Activated CD4-positive, alpha-beta T cell treated with anti-CD3 and anti-CD28 coated beads, Interleukin-2, amount 10 ng/mL, durations not matched to agents 24 days and 14 days (primary cell): Measurements from ENCODE around the gene ATP6V0C. TPM values are rescaled to one million over a fixed set of nuclear protein-coding genes. Genes with fewer than 3 reads are reported as not detected.
"Not testable (repeated sequence)": the region's sequence is repeated elsewhere in the genome, so short reads cannot be mapped to it uniquely, and the experiment has no call there.

ENCODE experiments used
- DNase-seq: peaks from one replicate; pipeline ENCODE4 v3.0.0; 2022
- H3K27ac Mint-ChIP-seq: one replicate; pipeline ENCODE4 v1.8.0; 2022; ENCODE audit warnings: mild to moderate bottlenecking, mixed read lengths
- H3K27me3 Mint-ChIP-seq: one replicate; pipeline ENCODE4 v1.8.0; 2022; ENCODE audit warnings: mixed read lengths
- H3K36me3 Mint-ChIP-seq: one replicate; pipeline ENCODE4 v1.8.0; 2022; ENCODE audit warnings: low read depth, mild to moderate bottlenecking, mixed read lengths
- H3K4me1 Mint-ChIP-seq: one replicate; pipeline ENCODE4 v1.8.0; 2021; ENCODE audit warnings: mixed read lengths
- H3K4me3 Mint-ChIP-seq: one replicate; pipeline ENCODE4 v1.8.0; 2022; ENCODE audit warnings: mild to moderate bottlenecking, moderate library complexity, mixed read lengths
- H3K9me3 Mint-ChIP-seq: one replicate; pipeline ENCODE4 v1.8.0; 2021; ENCODE audit warnings: mixed read lengths
- intact Hi-C: fragments of 100-400 bp; cut with micrococcal nuclease; formaldehyde crosslinking; loops from one replicate; pipeline ENCODE4 v1.15.1; 2023
- total RNA-seq: library from RNA; stranded (reverse); gene quantifications from 2 replicates; pipeline ENCODE4 v1.2.3, GENCODE V29; 2022

Gene ATP6V0C
- total RNA-seq, 1 donor from 2014 or later: 105 TPM

GRCh38 chr16:2535625-2536013 lies 21.9 kb downstream of the ATP6V0C start:
- Mint-ChIP-seq H3K4me1 (peaks cover 33% of the 10 kb centered on the region), H3K27me3 (no peaks in the 10 kb centered on the region), H3K36me3 (peaks cover 8% of the 10 kb centered on the region), H3K9me3 (no peaks in the 10 kb centered on the region), H3K4me3 (no peak overlapping the region), H3K27ac (no peak overlapping the region)
- intact Hi-C loops: loop anchor here (10.0 kb wide), 3 partner anchors 59 to 311 kb away; partner anchors contain the start of genes E4F1 and ECI1
- no peak for DNase-seq

DNA sequence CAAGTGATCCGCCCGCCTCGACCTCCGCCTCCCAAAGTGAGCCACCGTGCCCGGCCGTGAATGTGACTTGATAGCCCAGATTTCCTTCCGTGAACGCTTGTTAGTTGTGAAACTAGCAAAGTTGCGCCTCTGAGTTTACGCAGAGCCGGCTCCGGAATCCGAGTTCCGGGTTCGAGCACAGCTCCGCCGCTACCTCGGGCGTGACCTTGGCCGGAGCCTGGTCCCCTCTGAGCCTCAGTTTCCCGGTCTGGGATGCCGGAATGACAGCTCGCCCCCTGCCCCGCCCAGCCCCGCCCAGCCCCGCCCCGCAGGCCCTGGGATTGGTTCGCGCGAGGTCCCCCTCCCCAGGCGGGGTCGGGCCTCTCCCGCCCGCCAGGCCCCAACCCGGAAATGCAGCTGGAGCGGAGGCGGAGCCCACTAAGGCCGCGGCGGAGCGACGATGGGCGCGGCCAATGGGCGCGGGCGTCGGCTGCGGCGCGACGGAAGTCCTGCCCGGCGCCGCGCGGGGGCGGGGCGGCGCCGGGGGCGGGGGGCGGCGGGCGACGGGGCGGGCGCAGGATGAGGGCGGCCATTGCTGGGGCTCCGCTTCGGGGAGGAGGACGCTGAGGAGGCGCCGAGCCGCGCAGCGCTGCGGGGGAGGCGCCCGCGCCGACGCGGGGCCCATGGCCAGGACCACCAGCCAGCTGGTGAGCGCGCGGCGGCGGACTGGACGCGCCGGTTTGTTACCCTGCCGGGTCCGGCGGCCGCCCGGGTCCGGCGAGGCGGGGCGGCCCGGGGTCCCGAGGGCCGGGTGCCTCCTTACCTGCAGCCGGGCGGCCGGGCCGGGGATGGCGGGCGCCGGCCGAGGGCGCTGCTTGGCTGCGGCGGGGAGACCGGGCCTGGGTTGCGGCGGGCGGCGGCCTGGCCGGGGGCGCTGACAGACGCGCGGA lies 24.0 kb downstream of the ATP6V0C start, which contains the start of gene PDPK1:
PDPK1 (plus strand) TSS at position 571 of the 929 bp plus-strand sequence; CDS start at position 663, 92 bp downstream.
- no peaks in the 10 kb centered on the region for H3K9me3 Mint-ChIP-seq
- H3K4me3 Mint-ChIP-seq: peak within 1 kb of the TSS; percentile 90
- intact Hi-C loops: loop anchor here (10.0 kb wide), 3 partner anchors 57 to 313 kb away; partner anchors contain the start of genes E4F1 and ECI1
- H3K36me3 Mint-ChIP-seq: peaks cover 12% of the 10 kb centered on the region
- no peaks in the 10 kb centered on the region for H3K27me3 Mint-ChIP-seq
- DNase-seq: peak; percentile 98
- peak within 1 kb of the TSS; percentile 89 for H3K27ac Mint-ChIP-seq
- peaks cover 29% of the 10 kb centered on the region for H3K4me1 Mint-ChIP-seq

- H3K4me3 Mint-ChIP-seq: peak overlapping the region; percentile 90
- DNase-seq: peak; percentile 56
Measured at GRCh38 chr16:2539192-2539844, 25.6 kb downstream of the ATP6V0C start.

GRCh38 chr16:2539845-2540458 lies 26.2 kb downstream of the ATP6V0C start:
- H3K36me3 Mint-ChIP-seq: peaks cover 12% of the 10 kb centered on the region
- H3K27me3 Mint-ChIP-seq, H3K27ac Mint-ChIP-seq, H3K9me3 Mint-ChIP-seq: not testable (repeated sequence)
- DNase-seq: peak; percentile 76
- peak overlapping the region; percentile 90 for H3K4me3 Mint-ChIP-seq
- intact Hi-C loops: loop anchor here (10.0 kb wide), 3 partner anchors 55 to 315 kb away; partner anchors contain the start of genes E4F1 and ECI1
- peaks cover 24% of the 10 kb centered on the region for H3K4me1 Mint-ChIP-seq

More at GRCh38 chr16:2539192-2539844, 25.6 kb downstream of the ATP6V0C start:
- Mint-ChIP-seq H3K36me3 (peaks cover 12% of the 10 kb centered on the region), H3K27ac (peak overlapping the region; percentile 63), H3K4me1 (peaks cover 24% of the 10 kb centered on the region)
- intact Hi-C loops: loop anchor here (10.0 kb wide), 3 partner anchors 55 to 315 kb away; partner anchors contain the start of genes E4F1 and ECI1
- H3K27me3 Mint-ChIP-seq, H3K9me3 Mint-ChIP-seq: not testable (repeated sequence)

DNA sequence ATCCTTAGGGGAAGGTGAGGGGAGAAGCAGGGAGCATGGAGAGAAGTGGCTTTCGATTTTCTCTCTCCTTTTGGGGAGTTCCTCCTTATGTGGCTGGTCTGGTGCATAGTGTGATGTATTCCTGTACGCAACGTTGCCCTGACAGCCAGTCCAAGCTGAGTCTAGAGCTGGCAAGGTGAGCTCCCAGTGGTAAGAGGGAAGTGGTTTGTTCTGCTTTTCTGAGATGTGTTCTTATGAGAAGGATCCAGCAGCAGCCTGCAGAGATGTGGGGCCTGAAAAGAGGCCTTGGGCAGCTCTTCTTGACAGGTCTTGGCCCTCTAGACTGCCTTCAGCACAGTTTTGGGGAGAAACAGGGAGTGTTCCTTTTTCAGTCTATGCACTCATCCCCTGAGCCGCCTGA lies 27.2 kb downstream of the ATP6V0C start:
- H3K4me1 Mint-ChIP-seq: peaks cover 24% of the 10 kb centered on the region
- intact Hi-C loops, DNase-seq, H3K9me3 Mint-ChIP-seq, H3K27me3 Mint-ChIP-seq: not testable (repeated sequence)
- peak overlapping the region; percentile 18 for H3K4me3 Mint-ChIP-seq
- H3K27ac Mint-ChIP-seq: peak overlapping the region; percentile 39
- H3K36me3 Mint-ChIP-seq: peaks cover 16% of the 10 kb centered on the region

- H3K27ac Mint-ChIP-seq, H3K4me3 Mint-ChIP-seq, H3K27me3 Mint-ChIP-seq, H3K9me3 Mint-ChIP-seq, intact Hi-C loops: not testable (repeated sequence)
- peaks cover 16% of the 10 kb centered on the region for H3K36me3 Mint-ChIP-seq
- H3K4me1 Mint-ChIP-seq: peaks cover 24% of the 10 kb centered on the region
- DNase-seq: peak; percentile 54
Measured at GRCh38 chr16:2541409-2541808, 27.7 kb downstream of the ATP6V0C start.

GRCh38 chr16:2543771-2544170 lies 30.0 kb downstream of the ATP6V0C start:
- intact Hi-C loops, H3K27ac Mint-ChIP-seq, H3K9me3 Mint-ChIP-seq, H3K27me3 Mint-ChIP-seq, DNase-seq, H3K4me3 Mint-ChIP-seq: not testable (repeated sequence)
- Mint-ChIP-seq H3K4me1 (peaks cover 15% of the 10 kb centered on the region), H3K36me3 (peaks cover 14% of the 10 kb centered on the region)

DNA sequence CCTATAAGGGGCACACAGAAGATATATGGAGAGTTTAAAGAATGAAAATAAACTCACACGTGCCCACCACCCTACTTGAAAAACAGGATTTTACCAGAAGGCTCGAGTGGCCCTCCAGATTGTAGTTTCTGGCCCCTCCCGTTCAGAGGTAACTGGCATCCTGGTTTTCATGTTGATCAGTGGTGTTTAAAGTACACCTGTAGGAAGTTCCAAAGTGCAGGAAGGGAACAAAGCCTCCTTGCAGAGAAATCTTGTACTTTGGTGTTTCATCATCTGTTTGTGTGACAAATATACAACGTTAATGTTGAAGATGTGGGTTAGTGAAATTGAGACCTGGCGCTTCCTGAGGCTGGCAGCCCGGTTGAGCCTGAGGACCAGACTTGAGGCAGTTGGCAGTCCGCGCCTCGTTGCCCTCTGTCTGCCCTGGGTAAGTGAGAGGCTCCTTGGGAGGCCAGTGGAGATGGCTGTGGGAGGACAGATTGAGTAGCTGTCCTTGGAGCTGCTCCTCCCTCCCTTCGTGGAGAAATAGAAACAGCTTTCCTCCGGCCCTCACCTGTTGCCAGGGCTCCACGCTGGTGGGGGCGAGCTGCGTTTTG lies 36.6 kb downstream of the ATP6V0C start:
- H3K27ac Mint-ChIP-seq, intact Hi-C loops, H3K36me3 Mint-ChIP-seq, H3K9me3 Mint-ChIP-seq, H3K4me3 Mint-ChIP-seq, H3K27me3 Mint-ChIP-seq, H3K4me1 Mint-ChIP-seq, DNase-seq: not testable (repeated sequence)

DNA sequence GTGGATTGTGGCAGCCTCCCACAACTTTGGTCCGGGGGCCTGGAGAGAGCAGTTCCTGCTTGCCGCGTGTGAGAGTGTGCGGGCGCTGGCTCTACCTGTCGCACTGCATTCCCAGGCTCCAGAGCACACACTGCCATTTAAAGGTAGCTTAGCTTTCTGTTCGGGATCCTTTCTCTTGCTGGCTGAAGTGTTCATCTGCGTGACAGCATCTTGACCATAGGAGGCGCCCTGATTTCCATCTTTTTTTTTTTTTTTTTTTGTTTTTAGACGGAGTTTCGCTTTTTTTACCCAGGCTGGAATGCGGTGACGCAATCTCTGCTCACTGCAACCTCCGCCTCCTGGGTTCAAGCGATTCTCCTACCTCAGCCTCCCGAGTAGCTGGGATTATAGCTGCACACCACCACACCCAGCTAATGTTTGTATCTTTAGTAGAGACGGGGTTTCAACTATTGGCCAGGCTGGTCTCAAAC lies 37.7 kb downstream of the ATP6V0C start:
- DNase-seq, intact Hi-C loops, H3K27ac Mint-ChIP-seq: not testable (repeated sequence)

DNA sequence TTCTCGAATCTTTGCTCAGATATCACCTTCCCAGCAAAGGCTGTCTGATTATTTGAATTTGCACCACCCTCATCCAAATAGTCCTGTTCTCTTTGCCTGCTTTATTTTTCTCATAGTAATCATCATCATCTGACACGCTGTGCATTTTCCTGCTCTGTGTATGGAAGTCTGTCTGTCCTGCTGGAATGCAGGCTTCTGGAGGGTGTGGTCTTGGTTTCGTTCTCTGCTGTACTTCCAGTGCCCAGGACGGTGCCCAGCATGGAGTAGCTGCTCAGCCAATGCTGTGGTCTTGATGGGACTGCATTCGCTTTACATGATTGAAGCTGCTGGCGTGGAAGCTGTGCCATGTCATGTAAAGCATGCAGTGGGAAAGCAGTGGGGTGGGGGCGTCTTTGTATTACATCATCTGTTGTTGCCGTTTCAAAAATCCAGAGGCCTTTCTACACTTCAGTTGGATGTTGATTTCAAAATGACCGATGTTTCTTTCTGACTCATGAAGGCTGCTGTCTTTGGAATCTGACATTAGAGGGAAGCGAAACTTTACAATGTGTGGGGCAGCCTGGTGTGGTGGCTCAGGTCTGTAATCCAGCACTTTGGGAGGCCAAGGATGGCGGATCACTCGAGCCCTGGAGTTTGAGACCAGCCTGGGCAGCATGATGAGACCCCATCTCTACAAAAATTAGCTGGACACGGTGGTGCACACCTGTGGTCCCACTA lies 41.1 kb downstream of the ATP6V0C start:
- H3K4me1 Mint-ChIP-seq, H3K27ac Mint-ChIP-seq, DNase-seq, intact Hi-C loops, H3K27me3 Mint-ChIP-seq, H3K9me3 Mint-ChIP-seq, H3K4me3 Mint-ChIP-seq, H3K36me3 Mint-ChIP-seq: not testable (repeated sequence)

More for the DNA sequence above, 37.7 kb downstream of the ATP6V0C start:
- H3K4me1 Mint-ChIP-seq, H3K4me3 Mint-ChIP-seq, H3K27me3 Mint-ChIP-seq, H3K9me3 Mint-ChIP-seq, H3K36me3 Mint-ChIP-seq: not testable (repeated sequence)

DNA sequence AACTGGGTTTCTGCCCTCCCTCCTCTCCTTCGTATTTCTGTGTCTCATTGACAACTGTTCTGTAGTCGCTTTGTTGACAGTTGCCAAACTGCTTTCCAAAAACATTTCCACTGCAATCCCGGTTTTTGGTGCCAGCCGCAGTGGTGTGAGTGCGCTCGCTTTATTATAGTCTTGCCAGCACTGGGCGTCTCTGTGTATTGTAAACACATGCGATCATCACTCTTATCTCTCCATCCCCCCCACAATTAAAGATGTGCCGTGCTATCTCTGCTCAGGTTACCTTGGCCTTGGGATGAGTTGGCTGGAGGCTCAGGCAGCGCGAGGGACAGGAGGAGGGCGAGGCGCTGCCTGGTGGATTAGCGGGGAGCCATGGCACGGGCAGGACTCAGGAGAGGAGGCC lies 43.4 kb downstream of the ATP6V0C start:
- H3K9me3 Mint-ChIP-seq, intact Hi-C loops, H3K4me1 Mint-ChIP-seq, H3K36me3 Mint-ChIP-seq, H3K27ac Mint-ChIP-seq, H3K4me3 Mint-ChIP-seq, DNase-seq, H3K27me3 Mint-ChIP-seq: not testable (repeated sequence)

GRCh38 chr16:2560131-2560797 lies 46.5 kb downstream of the ATP6V0C start:
- H3K4me3 Mint-ChIP-seq, H3K36me3 Mint-ChIP-seq, H3K27ac Mint-ChIP-seq, H3K9me3 Mint-ChIP-seq, H3K4me1 Mint-ChIP-seq, H3K27me3 Mint-ChIP-seq, intact Hi-C loops, DNase-seq: not testable (repeated sequence)
